ENCODE results near the gene C9orf85. TPM values are rescaled to one million over a fixed set of nuclear protein-coding genes. Genes with fewer than 3 reads are reported as not detected.

The C9orf85 gene
- total RNA-seq, 1 donor from 2014 or later, result 13.3 TPM

Small RNA genes lying within 50 kb of the gene (small RNA-seq; reads per million reads assigned to genes)
- gene HSPB1P1 (ENCODE audit: low replicate concordance) (not detected), gene RF00019 (ENCODE audit: low replicate concordance) (not detected)

Other genes starting within 250 kb of the C9orf85 start
- 47.0 TPM for gene CEMIP2, start 143.1 kb upstream of the C9orf85 start, total RNA-seq
- 57.0 TPM for gene ABHD17B, start 446 bp upstream of the C9orf85 start, total RNA-seq
- not detected for gene C9orf57, start 149.0 kb downstream of the C9orf85 start, total RNA-seq
- 22.6 TPM for gene GDA, start 237.8 kb downstream of the C9orf85 start, total RNA-seq